H1 (cell line): ENCODE results near the gene NAT10. TPM values are rescaled to one million over a fixed set of nuclear protein-coding genes. Genes with fewer than 3 reads are reported as not detected.

Experiments
- CTCF ChIA-PET: fragments of 300-600 bp; sonication (Branson Sonifier 250); formaldehyde crosslinking; loops from one replicate; lab custom pipeline; 2021; ENCODE audit not compliant: partially characterized antibody; lab: Charles Lee
- POLR2A ChIA-PET: fragments of 300-600 bp; sonication (Branson Sonifier 250); formaldehyde crosslinking; loops from one replicate; lab custom pipeline; 2021; ENCODE audit warnings: inconsistent platforms; ENCODE audit not compliant: partially characterized antibody; lab: Charles Lee
- DNase-seq, 2 experiments: peaks; one replicate each; pipeline versions ENCODE4 v3.0.0 to v3.0.0-alpha.2; 2010 to 2022; ENCODE audit warnings: low spot score in 2 of 2, low read depth in 1 of 2, mixed read lengths in 1 of 2
- FAIRE-seq: peaks from 2 replicates; lab custom pipeline; 2011; peaks lifted over from hg19 to GRCh38; lab: Jason Lieb, UNC
- H2AFZ ChIP-seq: 2 replicates; pipeline ENCODE4 v1.8.1; 2012; ENCODE audit warnings: low read length, inconsistent platforms
- H2AK5ac ChIP-seq: 2 replicates; pipeline ENCODE4 v1.6.1; 2013; ENCODE audit warnings: low read depth, low read length
- H2BK120ac ChIP-seq: replicated peaks from 2 replicates; pipeline ENCODE3; 2013; ENCODE audit warnings: low read depth, low read length, inconsistent platforms
- H2BK12ac ChIP-seq: 2 replicates; pipeline ENCODE4 v1.6.1; 2013; ENCODE audit warnings: low read depth, low read length
- H2BK15ac ChIP-seq: 2 replicates; pipeline ENCODE4 v1.6.1; 2013; ENCODE audit warnings: low read length
- H2BK20ac ChIP-seq: 2 replicates; pipeline ENCODE4 v1.6.1; 2013; ENCODE audit warnings: low read length
- H2BK5ac ChIP-seq: 2 replicates; pipeline ENCODE4 v1.6.1; 2013; ENCODE audit warnings: low read depth, low read length
- H3K14ac ChIP-seq: 2 replicates; pipeline ENCODE4 v1.6.1; 2013; ENCODE audit warnings: inconsistent platforms; ENCODE audit not compliant: insufficient read length
- H3K18ac ChIP-seq: 2 replicates; pipeline ENCODE4 v1.6.1; 2013; ENCODE audit warnings: low read length; ENCODE audit errors: extremely low read depth
- H3K23ac ChIP-seq: 2 replicates; pipeline ENCODE4 v1.6.1; 2013; ENCODE audit warnings: inconsistent platforms; ENCODE audit not compliant: insufficient read length
- H3K23me2 ChIP-seq: 2 replicates; pipeline ENCODE4 v1.6.1; 2013; ENCODE audit warnings: low read depth, low read length
- H3K27ac ChIP-seq: 2 replicates; pipeline ENCODE4 v1.6.1; 2011; ENCODE audit warnings: low read depth, low read length, inconsistent platforms
- H3K27me3 ChIP-seq, 4 experiments: replicated peaks in 1 of 4; 1 replicate in 1 of 4; 2 replicates in 3 of 4; pipeline versions ENCODE4 v1.6.1 to v1.8.1; 2011 to 2013; ENCODE audit warnings: low read length in 3 of 4, mild to moderate bottlenecking in 3 of 4, inconsistent platforms in 2 of 4, mixed read lengths in 2 of 4, moderate library complexity in 1 of 4; ENCODE audit not compliant: control insufficient read depth in 3 of 4, insufficient read depth in 3 of 4; ENCODE audit errors: extremely low read depth in 1 of 4
- H3K36me3 ChIP-seq, 4 experiments: 2 replicates each; pipeline versions ENCODE4 v1.6.1 to v1.8.1; 2011 to 2013; ENCODE audit warnings: mild to moderate bottlenecking in 4 of 4, low read length in 3 of 4, moderate library complexity in 2 of 4, control low read depth in 1 of 4, inconsistent platforms in 1 of 4; ENCODE audit not compliant: insufficient read depth in 4 of 4, control insufficient read depth in 2 of 4
- H3K4ac ChIP-seq: replicated peaks from 2 replicates; pipeline ENCODE3; 2013; ENCODE audit warnings: low read length, low read depth, mixed read lengths, inconsistent platforms; ENCODE audit not compliant: insufficient read length
- H3K4me1 ChIP-seq, 4 experiments: replicated peaks in 1 of 4; 1 replicate in 1 of 4; 2 replicates in 3 of 4; pipeline versions ENCODE4 v1.6.1 to v1.8.1; 2011 to 2013; ENCODE audit warnings: low read length in 3 of 4, inconsistent platforms in 2 of 4, mixed read lengths in 1 of 4; ENCODE audit not compliant: insufficient read depth in 4 of 4, control insufficient read depth in 3 of 4
- H3K4me2 ChIP-seq, 2 experiments: 2 replicates each; pipeline versions ENCODE4 v1.6.1 to v1.8.1; 2011 to 2013; ENCODE audit warnings: low read depth in 2 of 2, low read length in 2 of 2, control low read depth in 1 of 2, inconsistent platforms in 1 of 2, mild to moderate bottlenecking in 1 of 2; ENCODE audit not compliant: insufficient read depth in 1 of 2
- H3K4me3 ChIP-seq, 4 experiments: fragments of 200-600, 300-600 bp in 1 of 4; sonication (generic), shearing (Covaris generic), sonication (Bioruptor Twin) in 1 of 4; 2 replicates each; pipeline versions ENCODE4 v1.5.1 to v1.8.1; 2011 to 2016; ENCODE audit warnings: low read length in 4 of 4, low read depth in 3 of 4, control low read depth in 2 of 4, inconsistent platforms in 2 of 4, mild to moderate bottlenecking in 2 of 4, mixed read lengths in 1 of 4, moderate library complexity in 1 of 4; ENCODE audit not compliant: insufficient read depth in 2 of 4; ENCODE audit errors: extremely low read depth in 1 of 4
- H3K56ac ChIP-seq: replicated peaks from 2 replicates; pipeline ENCODE3; 2013; ENCODE audit warnings: low read depth, mild to moderate bottlenecking, mixed read lengths, low read length, inconsistent platforms; ENCODE audit not compliant: insufficient read length
- H3K79me1 ChIP-seq: 2 replicates; pipeline ENCODE4 v1.6.1; 2013; ENCODE audit warnings: low read depth, low read length, control low read depth
- H3K79me2 ChIP-seq, 2 experiments: 2 replicates each; pipeline versions ENCODE4 v1.6.1 to v1.8.1; 2012 to 2013; ENCODE audit warnings: low read length in 2 of 2, mild to moderate bottlenecking in 2 of 2, inconsistent platforms in 1 of 2; ENCODE audit not compliant: insufficient read depth in 2 of 2, control insufficient read depth in 1 of 2
- H3K9ac ChIP-seq, 4 experiments: replicated peaks in 1 of 4; 1 replicate in 1 of 4; 2 replicates in 3 of 4; pipeline versions ENCODE4 v1.6.1 to v1.8.1; 2011 to 2013; ENCODE audit warnings: low read depth in 3 of 4, low read length in 3 of 4, control low read depth in 2 of 4, mild to moderate bottlenecking in 2 of 4, moderate library complexity in 2 of 4, inconsistent platforms in 1 of 4; ENCODE audit errors: extremely low read depth in 1 of 4
- H3K9me3 ChIP-seq, 2 experiments: 2 replicates each; pipeline versions ENCODE4 v1.6.1 to v1.8.1; 2012 to 2013; ENCODE audit warnings: mild to moderate bottlenecking in 2 of 2, moderate library complexity in 2 of 2, control low read depth in 1 of 2, inconsistent platforms in 1 of 2, low read depth in 1 of 2, low read length in 1 of 2, mixed read lengths in 1 of 2; ENCODE audit not compliant: insufficient read depth in 2 of 2
- H4K20me1 ChIP-seq, 2 experiments: replicated peaks in 1 of 2; 2 replicates each; pipeline versions ENCODE3 to v1.8.1; 2011 to 2013; ENCODE audit warnings: inconsistent platforms in 2 of 2, low read length in 2 of 2, mild to moderate bottlenecking in 1 of 2; ENCODE audit not compliant: insufficient read depth in 2 of 2, control insufficient read depth in 1 of 2
- H4K5ac ChIP-seq: 2 replicates; pipeline ENCODE4 v1.6.1; 2013; ENCODE audit warnings: low read length, low read depth, mixed read lengths, inconsistent platforms; ENCODE audit not compliant: insufficient read length
- H4K8ac ChIP-seq: 2 replicates; pipeline ENCODE4 v1.8.0; 2013; ENCODE audit warnings: mild to moderate bottlenecking, moderate library complexity, low read length, inconsistent platforms; ENCODE audit not compliant: insufficient read depth; ENCODE audit errors: extremely low read depth
- H4K91ac ChIP-seq: replicated peaks from 2 replicates; pipeline ENCODE3; 2013; ENCODE audit warnings: low read length, mixed read lengths, inconsistent platforms; ENCODE audit not compliant: insufficient read length
- JUND ChIP-seq: IDR thresholded peaks from 2 replicates; pipeline ENCODE4 v1.6.1; 2011; ENCODE audit warnings: mild to moderate bottlenecking, improper control_type of control experiment, low read length
- RAD21 ChIP-seq, 2 experiments: IDR thresholded peaks in 1 of 2; conservative IDR thresholded peaks in 1 of 2; 2 replicates each; pipeline ENCODE4 v1.6.1; 2011; ENCODE audit warnings: low read depth in 2 of 2, low read length in 2 of 2, improper control_type of control experiment in 1 of 2, inconsistent platforms in 1 of 2, mild to moderate bottlenecking in 1 of 2, moderate library complexity in 1 of 2
- TEAD4 ChIP-seq: IDR thresholded peaks from 2 replicates; pipeline ENCODE4 v1.6.1; 2012; ENCODE audit warnings: low read depth, low read length, inconsistent platforms, mixed read lengths
- USF2 ChIP-seq: IDR thresholded peaks from 2 replicates; pipeline ENCODE4 v1.6.1; 2011; ENCODE audit warnings: low read length, improper control_type of control experiment
- WGBS, 2 experiments: shearing (Covaris generic) in 1 of 2; methylation state at CpG; one replicate each; pipeline versions ENCODE4 v1.1.6 to v1.1.7; 2013 to 2015; ENCODE audit warnings: low lambda C conversion rate in 2 of 2, mixed read lengths in 2 of 2, inconsistent platforms in 1 of 2, low coverage in 1 of 2, missing lambda C conversion rate in 1 of 2; ENCODE audit not compliant: insufficient replicate concordance in 2 of 2, insufficient coverage in 1 of 2, insufficient read length in 1 of 2; ENCODE audit errors: extremely low coverage in 1 of 2, missing lambda C conversion rate in 1 of 2; 5-methylcytosine and 5-hydroxymethylcytosine counted together
- polyA plus RNA-seq, 7 experiments: library from polyadenylated mRNA; depleted of rRNA in 3 of 7; stranded (reverse) in 5 of 7; unstranded in 2 of 7; fragments of >200 nt in 5 of 7; fragments of 200-250 nt in 2 of 7; gene quantifications; 1 replicate in 5 of 7; 2 replicates in 1 of 7; 4 replicates in 1 of 7; pipeline versions ENCODE4 v1.2.1 to v1.2.3, GENCODE V29; 2011 to 2013; ENCODE audit warnings: missing spikeins in 2 of 7, mixed read lengths in 2 of 7
- total RNA-seq: library from RNA; stranded (reverse); fragmentation: NEBNext Ultra II Directional; extraction: Animal tissue kit (Norgen Biotek cat#: 25700); gene quantifications from 2 replicates; pipeline ENCODE4 v1.2.1, GENCODE V29; 2021

NAT10 gene
- total and polyA plus RNA-seq, 2 of the 8 experiments (the other 6 are each of a cell fraction or from before 2014, with no cell fraction given): 66.3 to 89.6 TPM

GRCh38 chr11:34184505-34185015, 79.1 kb downstream of the NAT10 start:
- H3K18ac ChIP-seq: no peak overlapping the region
- no peak overlapping the region for H3K56ac ChIP-seq
- FAIRE-seq (no peak), DNase-seq (no peak)
- H2AK5ac ChIP-seq: no peak overlapping the region
- WGBS, 2 experiments: 93% methylated on average over 14 of the region's 14 CpGs; no CpG with 5 or more reads in 1 of the 2 experiments
- H3K36me3 ChIP-seq: no peaks in the 10 kb centered on the region; a peak in 2 of 8 replicates
- H3K23me2 ChIP-seq: no peaks in the 10 kb centered on the region
- H4K5ac ChIP-seq: no peak overlapping the region
- no peaks in the 10 kb centered on the region for H3K9me3 ChIP-seq
- no peak overlapping the region for H2AFZ ChIP-seq
- no peak overlapping the region; the same call in 1 of the 2 replicates for H2BK20ac ChIP-seq
- H2BK120ac ChIP-seq: no peak overlapping the region
- no peak overlapping the region for H4K8ac ChIP-seq
- CTCF ChIA-PET: interaction anchor here (0.9 to 7.7 kb wide), 9 partner anchors 8 to 376 kb away, joined by 3 to 92 read pairs (median 5); partner anchors contain the start of gene ABTB2
- H3K4me3 ChIP-seq: no peak overlapping the region
- H4K91ac ChIP-seq: peak overlapping the region; percentile 93
- TF ChIP-seq JUND (no peak), TEAD4 (no peak), RAD21 (IDR thresholded peaks at IDR 0.05 in 1 of 2, conservative IDR thresholded peaks at IDR 0.05 in 1 of 2; ENCODE audit: low read depth in 2 of 2, low read length in 2 of 2) (no peak), USF2 (no peak)
- no peak overlapping the region for H3K4ac ChIP-seq
- POLR2A ChIA-PET: interaction anchor here (0.9 to 1.1 kb wide), 3 partner anchors 9 to 83 kb away, joined by 3 to 4 read pairs (median 3); no protein-coding TSS in a partner anchor
- no peak overlapping the region for H3K23ac ChIP-seq
- peak overlapping the region; percentile 48; the same call in 1 of the 2 replicates for H2BK5ac ChIP-seq
- no peaks in the 10 kb centered on the region for H3K27me3 ChIP-seq
- H3K79me2 ChIP-seq: no peaks in the 10 kb centered on the region
- no peak overlapping the region for H3K4me2 ChIP-seq
- H4K20me1 ChIP-seq: no peaks in the 10 kb centered on the region
- H3K4me1 ChIP-seq: peaks cover 17 to 32% (median 21%) of the 10 kb centered on the region in 4 experiments
- no peaks in the 10 kb centered on the region for H3K79me1 ChIP-seq
- no peak overlapping the region for H3K9ac ChIP-seq
- no peak overlapping the region for H3K14ac ChIP-seq
- no peak overlapping the region for H3K27ac ChIP-seq
- peak overlapping the region; percentile 62; the same call in 1 of the 2 replicates for H2BK12ac ChIP-seq
- 0 out of 2 replicates have a peak overlapping the region, but pooled peaks have one; percentile 4 for H2BK15ac ChIP-seq
